ENCODE measurements around the gene FCHO2.

FCHO2 gene, protein sequence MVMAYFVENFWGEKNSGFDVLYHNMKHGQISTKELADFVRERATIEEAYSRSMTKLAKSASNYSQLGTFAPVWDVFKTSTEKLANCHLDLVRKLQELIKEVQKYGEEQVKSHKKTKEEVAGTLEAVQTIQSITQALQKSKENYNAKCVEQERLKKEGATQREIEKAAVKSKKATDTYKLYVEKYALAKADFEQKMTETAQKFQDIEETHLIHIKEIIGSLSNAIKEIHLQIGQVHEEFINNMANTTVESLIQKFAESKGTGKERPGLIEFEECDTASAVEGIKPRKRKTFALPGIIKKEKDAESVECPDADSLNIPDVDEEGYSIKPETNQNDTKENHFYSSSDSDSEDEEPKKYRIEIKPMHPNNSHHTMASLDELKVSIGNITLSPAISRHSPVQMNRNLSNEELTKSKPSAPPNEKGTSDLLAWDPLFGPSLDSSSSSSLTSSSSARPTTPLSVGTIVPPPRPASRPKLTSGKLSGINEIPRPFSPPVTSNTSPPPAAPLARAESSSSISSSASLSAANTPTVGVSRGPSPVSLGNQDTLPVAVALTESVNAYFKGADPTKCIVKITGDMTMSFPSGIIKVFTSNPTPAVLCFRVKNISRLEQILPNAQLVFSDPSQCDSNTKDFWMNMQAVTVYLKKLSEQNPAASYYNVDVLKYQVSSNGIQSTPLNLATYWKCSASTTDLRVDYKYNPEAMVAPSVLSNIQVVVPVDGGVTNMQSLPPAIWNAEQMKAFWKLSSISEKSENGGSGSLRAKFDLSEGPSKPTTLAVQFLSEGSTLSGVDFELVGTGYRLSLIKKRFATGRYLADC

DNA sequence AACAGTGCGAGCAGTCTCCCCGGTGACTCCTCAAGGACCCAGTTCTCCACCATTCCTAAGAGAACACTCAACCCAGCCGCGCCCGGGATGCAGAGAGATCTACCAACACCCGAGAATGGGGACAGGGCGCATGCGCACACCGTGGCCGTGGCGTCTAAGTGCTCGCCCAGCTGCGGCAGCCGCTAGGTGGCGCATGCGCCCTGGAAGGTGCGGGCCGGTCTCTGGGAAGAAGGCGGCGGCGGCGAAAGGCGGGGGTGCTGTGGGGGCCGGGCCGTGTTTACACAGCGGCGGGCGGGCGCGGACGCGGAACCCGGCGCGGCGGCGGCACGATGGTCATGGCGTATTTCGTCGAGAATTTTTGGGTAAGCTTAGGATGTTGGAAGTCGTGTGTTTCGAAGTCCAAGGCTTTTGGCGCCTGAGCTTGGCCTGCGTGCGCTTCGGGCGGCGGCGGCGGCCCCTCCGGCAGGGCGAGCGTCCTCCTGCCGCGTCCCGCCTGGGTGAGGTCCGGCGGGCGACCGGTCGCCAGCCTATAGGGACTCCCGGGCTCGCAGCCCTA, at the start of gene FCHO2:
FCHO2 (plus strand) TSS at position 274 of the 556 bp plus-strand sequence; CDS start at position 330, 56 bp downstream.
- Histone ChIP-seq H3K36me3 (ENCODE audit: control insufficient read depth, insufficient read depth, low read length) (no peaks in the 10 kb centered on the region), H3K27me3 (replicated peaks; ENCODE audit: control insufficient read depth, insufficient read depth, low read length) (no peaks in the 10 kb centered on the region), H3K4me3 (replicated peaks; ENCODE audit: low read depth, low read length) (peak within 1 kb of the TSS; percentile 73)
- DNase-seq (ENCODE audit: extremely low read depth, insufficient read length): peak; percentile 90
- TF ChIP-seq, protein P1, sequence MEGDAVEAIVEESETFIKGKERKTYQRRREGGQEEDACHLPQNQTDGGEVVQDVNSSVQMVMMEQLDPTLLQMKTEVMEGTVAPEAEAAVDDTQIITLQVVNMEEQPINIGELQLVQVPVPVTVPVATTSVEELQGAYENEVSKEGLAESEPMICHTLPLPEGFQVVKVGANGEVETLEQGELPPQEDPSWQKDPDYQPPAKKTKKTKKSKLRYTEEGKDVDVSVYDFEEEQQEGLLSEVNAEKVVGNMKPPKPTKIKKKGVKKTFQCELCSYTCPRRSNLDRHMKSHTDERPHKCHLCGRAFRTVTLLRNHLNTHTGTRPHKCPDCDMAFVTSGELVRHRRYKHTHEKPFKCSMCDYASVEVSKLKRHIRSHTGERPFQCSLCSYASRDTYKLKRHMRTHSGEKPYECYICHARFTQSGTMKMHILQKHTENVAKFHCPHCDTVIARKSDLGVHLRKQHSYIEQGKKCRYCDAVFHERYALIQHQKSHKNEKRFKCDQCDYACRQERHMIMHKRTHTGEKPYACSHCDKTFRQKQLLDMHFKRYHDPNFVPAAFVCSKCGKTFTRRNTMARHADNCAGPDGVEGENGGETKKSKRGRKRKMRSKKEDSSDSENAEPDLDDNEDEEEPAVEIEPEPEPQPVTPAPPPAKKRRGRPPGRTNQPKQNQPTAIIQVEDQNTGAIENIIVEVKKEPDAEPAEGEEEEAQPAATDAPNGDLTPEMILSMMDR (IDR thresholded peaks at IDR 0.05; ENCODE audit: insufficient read depth, low read length, poor library complexity, severe bottlenecking): peak; percentile 85

DNA sequence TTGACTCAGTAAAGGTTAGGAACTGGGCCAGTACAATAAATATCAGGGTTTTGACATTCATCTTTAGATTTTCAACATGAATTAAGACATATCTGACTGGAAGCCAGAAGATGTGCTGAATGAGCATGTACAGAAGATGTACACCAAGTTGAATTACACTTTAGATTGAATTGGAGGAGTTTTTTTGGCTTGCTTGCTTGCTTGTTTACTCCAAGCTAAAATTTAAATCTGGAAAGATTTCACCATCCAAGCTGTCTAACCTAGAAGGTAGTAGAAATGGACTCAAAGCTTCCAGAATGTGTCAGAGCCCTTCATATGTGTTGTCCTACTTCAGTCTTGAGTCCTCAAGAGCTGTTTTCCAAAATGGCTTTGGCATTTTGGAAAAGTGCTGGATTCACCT, 49.0 kb upstream of the FCHO2 start:
- Histone ChIP-seq H3K4me3 (replicated peaks; ENCODE audit: low read depth, low read length) (no peak overlapping the region), H3K36me3 (ENCODE audit: control insufficient read depth, insufficient read depth, low read length) (no peaks in the 10 kb centered on the region; the same call in none of the 2 replicates), H3K27me3 (replicated peaks; ENCODE audit: control insufficient read depth, insufficient read depth, low read length) (no peaks in the 10 kb centered on the region)
- no peak for DNase-seq (ENCODE audit: extremely low read depth, insufficient read length)
- TF ChIP-seq, protein P1 (IDR thresholded peaks at IDR 0.05; ENCODE audit: insufficient read depth, low read length, poor library complexity, severe bottlenecking): no peak

DNA sequence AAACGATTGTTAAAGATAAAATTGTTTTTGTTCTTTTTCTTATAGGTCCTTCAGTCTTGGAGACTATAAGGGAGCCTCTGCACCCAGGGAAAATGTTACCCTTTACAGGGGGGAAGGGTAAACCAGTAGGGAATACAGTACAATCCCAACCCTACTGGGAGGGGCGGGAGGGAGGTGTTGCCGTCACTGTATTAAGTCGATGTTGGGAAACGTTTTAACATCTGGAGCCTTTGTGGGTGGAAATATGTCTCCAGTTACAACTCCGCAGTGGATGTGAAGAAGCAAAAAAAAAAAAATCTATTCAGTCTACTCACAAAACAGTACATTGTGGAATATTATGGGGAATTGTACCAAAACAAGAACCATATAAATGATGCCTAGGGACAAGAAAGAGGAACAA, 47.2 kb upstream of the FCHO2 start:
- TF ChIP-seq, protein P1 (IDR thresholded peaks at IDR 0.05; ENCODE audit: insufficient read depth, low read length, poor library complexity, severe bottlenecking): no peak
- no peak for DNase-seq (ENCODE audit: extremely low read depth, insufficient read length)
- H3K36me3 ChIP-seq (ENCODE audit: control insufficient read depth, insufficient read depth, low read length): no peaks in the 10 kb centered on the region; the same call in none of the 2 replicates
- no peaks in the 10 kb centered on the region for H3K27me3 ChIP-seq (replicated peaks; ENCODE audit: control insufficient read depth, insufficient read depth, low read length)
- no peak overlapping the region for H3K4me3 ChIP-seq (replicated peaks; ENCODE audit: low read depth, low read length)

DNA sequence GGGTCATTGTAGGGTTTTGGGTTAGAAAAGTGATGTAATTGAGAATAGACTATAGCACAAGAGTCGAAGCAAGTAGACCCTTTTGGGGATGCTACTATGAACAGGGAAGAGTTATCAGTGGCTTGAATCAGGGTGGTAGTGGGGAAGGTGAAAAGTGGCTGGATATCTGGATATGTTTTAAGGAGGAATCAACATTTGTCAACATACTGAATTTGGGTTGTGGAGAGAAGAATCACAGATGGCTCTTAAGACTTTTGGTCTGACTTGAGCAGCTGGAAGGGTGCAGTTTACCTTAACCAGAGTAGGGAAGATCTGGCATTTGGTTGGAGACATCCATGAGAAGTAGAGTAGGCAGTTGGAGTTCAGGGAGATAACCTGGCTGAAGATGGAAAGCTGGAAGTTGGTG, 38.5 kb upstream of the FCHO2 start:
- Histone ChIP-seq H3K36me3 (ENCODE audit: control insufficient read depth, insufficient read depth, low read length) (no peaks in the 10 kb centered on the region), H3K4me3 (replicated peaks; ENCODE audit: low read depth, low read length) (no peak overlapping the region), H3K27me3 (replicated peaks; ENCODE audit: control insufficient read depth, insufficient read depth, low read length) (no peaks in the 10 kb centered on the region)
- DNase-seq (ENCODE audit: extremely low read depth, insufficient read length): no peak
- TF ChIP-seq, protein P1 (IDR thresholded peaks at IDR 0.05; ENCODE audit: insufficient read depth, low read length, poor library complexity, severe bottlenecking): no peak

DNA sequence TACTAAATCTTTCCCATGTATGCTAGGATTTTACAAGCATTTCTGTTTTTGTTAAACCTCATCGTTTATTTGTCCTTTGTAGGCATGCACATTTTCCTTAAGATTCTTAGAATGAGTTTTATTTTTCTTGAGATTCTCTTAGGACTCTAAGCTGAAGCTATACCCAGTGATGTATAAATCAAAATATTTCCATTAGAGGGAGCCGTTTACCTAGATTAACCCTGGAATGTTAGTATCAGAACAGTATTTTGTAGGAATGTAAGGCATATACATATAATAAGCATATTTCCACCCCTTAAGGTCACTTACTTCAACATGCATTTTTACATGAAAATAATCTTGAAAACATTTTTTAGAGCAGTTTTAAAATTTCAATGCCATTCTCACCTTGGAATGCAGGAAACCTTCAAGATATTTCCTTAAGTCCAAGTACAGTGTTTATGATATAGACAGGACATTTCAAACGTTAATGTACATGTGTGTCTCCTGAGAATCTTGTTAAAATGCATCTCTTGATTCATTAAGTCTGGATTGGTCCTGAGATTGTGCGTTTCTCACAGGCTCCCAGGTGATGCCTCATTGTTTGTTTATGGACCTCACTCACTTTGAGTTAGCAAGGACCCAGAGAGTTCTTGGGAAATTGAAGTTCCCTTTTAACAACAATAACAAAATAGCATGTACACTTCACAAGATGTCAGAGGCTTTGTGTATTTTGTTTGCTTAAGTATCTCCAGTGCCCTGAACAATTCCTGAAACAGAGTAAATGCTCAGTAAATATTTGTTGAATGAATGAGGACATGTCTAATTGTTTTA, 34.9 kb upstream of the FCHO2 start:
- Histone ChIP-seq H3K4me3 (replicated peaks; ENCODE audit: low read depth, low read length) (no peak overlapping the region), H3K27me3 (replicated peaks; ENCODE audit: control insufficient read depth, insufficient read depth, low read length) (no peaks in the 10 kb centered on the region), H3K36me3 (ENCODE audit: control insufficient read depth, insufficient read depth, low read length) (no peaks in the 10 kb centered on the region)
- TF ChIP-seq, protein P1 (IDR thresholded peaks at IDR 0.05; ENCODE audit: insufficient read depth, low read length, poor library complexity, severe bottlenecking): no peak
- no peak for DNase-seq (ENCODE audit: extremely low read depth, insufficient read length)
